Measurements from ENCODE around the gene ABCA13.

DNA sequence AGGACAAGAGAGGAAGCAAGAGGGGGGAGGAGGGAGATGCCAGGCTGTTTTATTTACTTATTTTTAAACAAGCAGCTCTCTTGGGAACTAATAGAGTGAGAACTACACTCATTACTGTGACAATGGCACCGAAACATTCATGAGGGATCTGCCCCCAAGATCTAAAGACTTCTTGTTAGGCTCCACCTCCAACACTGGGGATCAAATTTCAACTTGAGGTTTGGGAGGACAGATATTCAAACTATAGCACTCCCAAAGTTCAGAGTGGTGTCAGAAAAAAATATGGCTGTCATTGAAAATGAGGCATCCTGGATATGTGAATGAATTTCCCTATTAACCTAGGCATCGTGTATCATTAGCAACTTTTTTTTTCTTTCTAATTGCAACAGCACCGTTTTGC is 145.5 kb downstream of the ABCA13 start:
- TF ChIP-seq, protein P1, sequence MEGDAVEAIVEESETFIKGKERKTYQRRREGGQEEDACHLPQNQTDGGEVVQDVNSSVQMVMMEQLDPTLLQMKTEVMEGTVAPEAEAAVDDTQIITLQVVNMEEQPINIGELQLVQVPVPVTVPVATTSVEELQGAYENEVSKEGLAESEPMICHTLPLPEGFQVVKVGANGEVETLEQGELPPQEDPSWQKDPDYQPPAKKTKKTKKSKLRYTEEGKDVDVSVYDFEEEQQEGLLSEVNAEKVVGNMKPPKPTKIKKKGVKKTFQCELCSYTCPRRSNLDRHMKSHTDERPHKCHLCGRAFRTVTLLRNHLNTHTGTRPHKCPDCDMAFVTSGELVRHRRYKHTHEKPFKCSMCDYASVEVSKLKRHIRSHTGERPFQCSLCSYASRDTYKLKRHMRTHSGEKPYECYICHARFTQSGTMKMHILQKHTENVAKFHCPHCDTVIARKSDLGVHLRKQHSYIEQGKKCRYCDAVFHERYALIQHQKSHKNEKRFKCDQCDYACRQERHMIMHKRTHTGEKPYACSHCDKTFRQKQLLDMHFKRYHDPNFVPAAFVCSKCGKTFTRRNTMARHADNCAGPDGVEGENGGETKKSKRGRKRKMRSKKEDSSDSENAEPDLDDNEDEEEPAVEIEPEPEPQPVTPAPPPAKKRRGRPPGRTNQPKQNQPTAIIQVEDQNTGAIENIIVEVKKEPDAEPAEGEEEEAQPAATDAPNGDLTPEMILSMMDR (conservative IDR thresholded peaks at IDR 0.05 in 1 of 2, IDR thresholded peaks at IDR 0.05 in 1 of 2; ENCODE audit: extremely low read depth in 1 of 2, insufficient read depth in 1 of 2, low read depth in 1 of 2, low read length in 2 of 2): no peak
- no peak for TF ChIP-seq EZH2 (IDR thresholded peaks at IDR 0.05; ENCODE audit: borderline replicate concordance, low read length)
